Stimulated activated CD4-positive, alpha-beta T cell treated with anti-CD3 and anti-CD28 coated beads, TNF-alpha, amount 100 ng/mL, for 1 hour (primary cell): ENCODE results near the gene MAP2K6.

Experiments used
- DNase-seq, 3 donors: peaks; one replicate each; pipeline ENCODE4 v3.0.0-alpha.2; 2020; ENCODE audit warnings: low read depth in 3 of 3, low spot score in 1 of 3

The MAP2K6 gene

GRCh38 chr17:69574257-69575197 is 160.0 kb downstream of the MAP2K6 start:
- DNase-seq = no peak

- DNase-seq = no peak
Measured at GRCh38 chr17:69575346-69575761, 160.9 kb downstream of the MAP2K6 start.

GRCh38 chr17:69577098-69577497 is 162.6 kb downstream of the MAP2K6 start:
- no peak for DNase-seq

- no peak for DNase-seq
Measured at GRCh38 chr17:69578385-69578936, 164.0 kb downstream of the MAP2K6 start.

- DNase-seq = no peak
Measured at GRCh38 chr17:69579961-69580677, 165.6 kb downstream of the MAP2K6 start.

- DNase-seq = no peak
Measured at GRCh38 chr17:69581061-69581961, 166.8 kb downstream of the MAP2K6 start.

GRCh38 chr17:69588316-69588715 is 173.8 kb downstream of the MAP2K6 start:
- no peak for DNase-seq

GRCh38 chr17:69588827-69589239 is 174.3 kb downstream of the MAP2K6 start:
- DNase-seq = no peak

GRCh38 chr17:69590671-69591070 is 176.2 kb downstream of the MAP2K6 start:
- no peak for DNase-seq

- DNase-seq = no peak
Measured at GRCh38 chr17:69592692-69593350, 178.3 kb downstream of the MAP2K6 start.

GRCh38 chr17:69593351-69593715 is 178.8 kb downstream of the MAP2K6 start:
- no peak for DNase-seq

- DNase-seq = no peak
Measured at GRCh38 chr17:69593716-69594115, 179.2 kb downstream of the MAP2K6 start.

- DNase-seq = no peak
Measured at GRCh38 chr17:69594641-69595040, 180.1 kb downstream of the MAP2K6 start.

GRCh38 chr17:69596141-69596540 is 181.6 kb downstream of the MAP2K6 start:
- DNase-seq = no peak

GRCh38 chr17:69597898-69598692 is 183.6 kb downstream of the MAP2K6 start:
- DNase-seq = no peak

- no peak for DNase-seq
Measured at GRCh38 chr17:69602972-69603371, 188.5 kb downstream of the MAP2K6 start.
